Left lung (tissue), 10 donors: ENCODE measurements around the gene SPTBN5. TPM values are rescaled to one million over a fixed set of nuclear protein-coding genes. Genes with fewer than 3 reads are reported as not detected.

Experiments
- ATAC-seq: fragments of 200-7000 bp; cut with Tn5 transposase; one replicate; pipeline ENCODE4 v1.9.1; 2020; ENCODE audit warnings: moderate library complexity
- DNase-seq, 4 donors: peaks; one replicate each; pipeline ENCODE4 v3.0.0-alpha.2; 2013 to 2020
- H3K27ac ChIP-seq, 2 donors: fragments of 200-600 bp; sonication (generic) in 1 of 2; one replicate each; pipeline versions ENCODE4 v1.5.0 to v1.8.0; 2020 to 2021
- H3K27me3 ChIP-seq, 2 donors: fragments of 200-600 bp; sonication (generic) in 1 of 2; one replicate each; pipeline versions ENCODE4 v1.5.0 to v1.8.0; 2020 to 2021
- H3K36me3 ChIP-seq, 2 donors: fragments of 200-600 bp; sonication (generic) in 1 of 2; one replicate each; pipeline versions ENCODE4 v1.5.0 to v1.8.0; 2020 to 2021
- H3K4me1 ChIP-seq, 2 donors: fragments of 200-600 bp; one replicate each; pipeline ENCODE4 v1.8.0; 2021
- H3K4me3 ChIP-seq, 2 donors: fragments of 200-600 bp; sonication (generic) in 1 of 2; one replicate each; pipeline versions ENCODE4 v1.5.0 to v1.8.0; 2020 to 2021; ENCODE audit warnings: mild to moderate bottlenecking in 1 of 2
- H3K9me3 ChIP-seq, 2 donors: fragments of 200-600 bp; sonication (generic) in 1 of 2; one replicate each; pipeline versions ENCODE4 v1.5.0 to v1.8.0; 2020 to 2021
- intact Hi-C, 2 donors: fragments of 100-400 bp; cut with DNase I; formaldehyde crosslinking; loops; one replicate each; pipeline versions ENCODE4 v1.11.2 to v1.14.2; 2022
- polyA plus RNA-seq, 6 donors: library from polyadenylated mRNA; unstranded; fragments of 120-200 nt; gene quantifications; one replicate each; pipeline ENCODE4 v1.2.1, GENCODE V29; 2013; ENCODE audit not compliant: insufficient read length in 6 of 6
- total RNA-seq, 2 donors: library from RNA; stranded (reverse); fragmentation: NEBNext Ultra II Directional; extraction: Animal tissue kit (Norgen Biotek cat#: 25700); gene quantifications; one replicate each; pipeline ENCODE4 v1.2.1, GENCODE V29; 2021
- TF ChIP-seq, protein P1 (sequence below), 2 donors: fragments of 200-600 bp; sonication (generic) in 1 of 2; IDR thresholded peaks; one replicate each; pipeline versions ENCODE4 v1.5.0 to v1.8.0; 2021; ENCODE audit warnings: antibody characterized with exemption in 2 of 2
- donor health status: DM: no; HTN: yes; CAD: no.
- donor health status: DM: no; HTN: no; CAD: no.

The SPTBN5 gene
- total and polyA plus RNA-seq, 8 donors: 0.67 to 4.8 (median 1.3) TPM

- Histone ChIP-seq H3K4me1 (peaks cover 0 to 19% of the 10 kb centered on the region in 2 donors), H3K4me3 (no peak overlapping the region), H3K9me3 (no peaks in the 10 kb centered on the region), H3K27me3 (no peaks in the 10 kb centered on the region), H3K36me3 (peaks cover 0 to 52% of the 10 kb centered on the region in 2 donors), H3K27ac (no peak overlapping the region)
- ATAC-seq: peak; percentile 95
- intact Hi-C loops: loop anchor here in 1 of 2 donors (5.0 kb wide), 1 partner anchor 39 kb away; the partner anchor contains the start of gene MAPKBP1
- DNase-seq: peak; percentile 75 to 92 (median 86)
- TF ChIP-seq, protein P1, sequence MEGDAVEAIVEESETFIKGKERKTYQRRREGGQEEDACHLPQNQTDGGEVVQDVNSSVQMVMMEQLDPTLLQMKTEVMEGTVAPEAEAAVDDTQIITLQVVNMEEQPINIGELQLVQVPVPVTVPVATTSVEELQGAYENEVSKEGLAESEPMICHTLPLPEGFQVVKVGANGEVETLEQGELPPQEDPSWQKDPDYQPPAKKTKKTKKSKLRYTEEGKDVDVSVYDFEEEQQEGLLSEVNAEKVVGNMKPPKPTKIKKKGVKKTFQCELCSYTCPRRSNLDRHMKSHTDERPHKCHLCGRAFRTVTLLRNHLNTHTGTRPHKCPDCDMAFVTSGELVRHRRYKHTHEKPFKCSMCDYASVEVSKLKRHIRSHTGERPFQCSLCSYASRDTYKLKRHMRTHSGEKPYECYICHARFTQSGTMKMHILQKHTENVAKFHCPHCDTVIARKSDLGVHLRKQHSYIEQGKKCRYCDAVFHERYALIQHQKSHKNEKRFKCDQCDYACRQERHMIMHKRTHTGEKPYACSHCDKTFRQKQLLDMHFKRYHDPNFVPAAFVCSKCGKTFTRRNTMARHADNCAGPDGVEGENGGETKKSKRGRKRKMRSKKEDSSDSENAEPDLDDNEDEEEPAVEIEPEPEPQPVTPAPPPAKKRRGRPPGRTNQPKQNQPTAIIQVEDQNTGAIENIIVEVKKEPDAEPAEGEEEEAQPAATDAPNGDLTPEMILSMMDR (IDR thresholded peaks at IDR 0.05): peak; percentile 84 to 88
Measured at GRCh38 chr15:41811432-41812195, 82.2 kb downstream of the SPTBN5 start.

- no peaks in the 10 kb centered on the region for H3K9me3 ChIP-seq
- peaks cover 0 to 19% of the 10 kb centered on the region in 2 donors for H3K4me1 ChIP-seq
- ATAC-seq: no peak
- peaks cover 0 to 44% of the 10 kb centered on the region in 2 donors for H3K36me3 ChIP-seq
- intact Hi-C loops: loop anchor here in 1 of 2 donors (5.0 kb wide), 1 partner anchor 39 kb away; the partner anchor contains the start of gene MAPKBP1
- no peak overlapping the region for H3K4me3 ChIP-seq
- no peak for DNase-seq
- TF ChIP-seq, protein P1 (IDR thresholded peaks at IDR 0.05): no peak
- no peak overlapping the region for H3K27ac ChIP-seq
- no peaks in the 10 kb centered on the region for H3K27me3 ChIP-seq
Measured at GRCh38 chr15:41810651-41811431, 83.0 kb downstream of the SPTBN5 start.

DNA sequence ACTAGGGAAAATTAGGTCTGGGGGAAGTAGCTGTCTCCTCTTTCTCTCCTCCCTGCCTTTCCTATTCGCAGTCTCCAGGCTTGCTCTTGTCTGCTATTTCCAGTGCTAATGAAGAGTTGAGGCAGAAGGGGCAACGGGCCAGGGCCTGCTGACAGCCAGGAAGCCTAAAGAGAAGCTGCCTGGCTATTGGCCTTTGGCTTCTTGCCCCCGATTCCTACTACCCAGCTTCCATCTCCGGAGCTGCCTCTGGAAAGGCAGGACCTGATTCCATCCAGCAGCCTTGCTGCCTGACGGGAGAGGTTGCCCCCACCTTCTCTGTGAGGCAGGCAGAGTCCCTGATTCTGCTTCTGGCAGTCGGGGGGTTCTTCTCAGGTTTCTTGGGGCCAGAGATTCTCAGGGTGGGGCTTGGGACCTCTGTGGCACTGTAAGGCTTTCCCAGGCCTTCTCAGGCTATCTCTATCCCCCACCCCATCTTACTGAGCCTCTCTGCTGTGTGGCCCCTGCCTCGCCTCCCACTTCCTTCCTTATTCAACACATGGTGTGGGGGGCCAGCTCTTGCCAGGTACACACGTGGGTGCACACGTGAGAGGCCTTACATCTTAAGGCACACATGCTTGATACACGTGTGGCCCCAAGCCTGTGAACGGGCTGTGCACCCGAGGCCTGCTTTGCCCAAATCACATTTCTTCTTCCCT, 84.2 kb downstream of the SPTBN5 start:
- ATAC-seq: no peak
- TF ChIP-seq, protein P1 (IDR thresholded peaks at IDR 0.05): no peak
- no peak overlapping the region for H3K4me3 ChIP-seq
- intact Hi-C loops: loop anchor here in 1 of 2 donors (5.0 kb wide), 1 partner anchor 37 kb away; the partner anchor contains the start of gene MAPKBP1
- H3K36me3 ChIP-seq: peaks cover 0 to 33% of the 10 kb centered on the region in 2 donors
- H3K9me3 ChIP-seq: no peaks in the 10 kb centered on the region
- H3K4me1 ChIP-seq: peaks cover 0 to 19% of the 10 kb centered on the region in 2 donors
- H3K27me3 ChIP-seq: no peaks in the 10 kb centered on the region
- DNase-seq: no peak
- no peak overlapping the region for H3K27ac ChIP-seq

GRCh38 chr15:41809121-41809520, 84.7 kb downstream of the SPTBN5 start:
- Histone ChIP-seq H3K27ac (no peak overlapping the region), H3K9me3 (no peaks in the 10 kb centered on the region), H3K4me3 (no peak overlapping the region), H3K4me1 (peaks cover 0 to 19% of the 10 kb centered on the region in 2 donors), H3K36me3 (peaks cover 0 to 30% of the 10 kb centered on the region in 2 donors), H3K27me3 (no peaks in the 10 kb centered on the region)
- intact Hi-C loops: no loop called here
- TF ChIP-seq, protein P1 (IDR thresholded peaks at IDR 0.05): no peak
- ATAC-seq: no peak
- DNase-seq: no peak
